GM10248 (cell line): ENCODE results near the gene CHRNA1.

Experiments used
- CTCF ChIA-PET: fragments of 300-600 bp; sonication (Branson Sonifier 250); formaldehyde crosslinking; extraction: SDS; loops from one replicate; lab custom pipeline; 2021; ENCODE audit warnings: antibody characterized with exemption; lab: Yijun Ruan, JAX
- POLR2A ChIA-PET: fragments of 350-650 bp; sonication (Branson Sonifier 250); formaldehyde crosslinking; extraction: SDS; loops from one replicate; lab custom pipeline; 2020; ENCODE audit warnings: antibody characterized with exemption; lab: Yijun Ruan, JAX
- DNase-seq: peaks from one replicate; pipeline ENCODE4 v3.0.0; 2012; ENCODE audit errors: extremely low spot score
- TF ChIP-seq, protein P1 (sequence below): IDR thresholded peaks from 2 replicates; pipeline ENCODE4 v1.5.1; 2012; ENCODE audit warnings: mild to moderate bottlenecking, low read depth; ENCODE audit errors: extremely low read depth, missing control alignments, control extremely low read depth

The CHRNA1 gene

GRCh38 chr2:174730698-174731018 lies 33.6 kb downstream of the CHRNA1 start:
- TF ChIP-seq, protein P1, sequence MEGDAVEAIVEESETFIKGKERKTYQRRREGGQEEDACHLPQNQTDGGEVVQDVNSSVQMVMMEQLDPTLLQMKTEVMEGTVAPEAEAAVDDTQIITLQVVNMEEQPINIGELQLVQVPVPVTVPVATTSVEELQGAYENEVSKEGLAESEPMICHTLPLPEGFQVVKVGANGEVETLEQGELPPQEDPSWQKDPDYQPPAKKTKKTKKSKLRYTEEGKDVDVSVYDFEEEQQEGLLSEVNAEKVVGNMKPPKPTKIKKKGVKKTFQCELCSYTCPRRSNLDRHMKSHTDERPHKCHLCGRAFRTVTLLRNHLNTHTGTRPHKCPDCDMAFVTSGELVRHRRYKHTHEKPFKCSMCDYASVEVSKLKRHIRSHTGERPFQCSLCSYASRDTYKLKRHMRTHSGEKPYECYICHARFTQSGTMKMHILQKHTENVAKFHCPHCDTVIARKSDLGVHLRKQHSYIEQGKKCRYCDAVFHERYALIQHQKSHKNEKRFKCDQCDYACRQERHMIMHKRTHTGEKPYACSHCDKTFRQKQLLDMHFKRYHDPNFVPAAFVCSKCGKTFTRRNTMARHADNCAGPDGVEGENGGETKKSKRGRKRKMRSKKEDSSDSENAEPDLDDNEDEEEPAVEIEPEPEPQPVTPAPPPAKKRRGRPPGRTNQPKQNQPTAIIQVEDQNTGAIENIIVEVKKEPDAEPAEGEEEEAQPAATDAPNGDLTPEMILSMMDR, result no peak
- POLR2A ChIA-PET, result no interaction called here
- DNase-seq, result no peak
- CTCF ChIA-PET, result interaction anchor here (1.1 to 1.5 kb wide), 4 partner anchors 13 to 31 kb away, joined by 3 to 6 read pairs (median 4); no protein-coding TSS in a partner anchor

DNA sequence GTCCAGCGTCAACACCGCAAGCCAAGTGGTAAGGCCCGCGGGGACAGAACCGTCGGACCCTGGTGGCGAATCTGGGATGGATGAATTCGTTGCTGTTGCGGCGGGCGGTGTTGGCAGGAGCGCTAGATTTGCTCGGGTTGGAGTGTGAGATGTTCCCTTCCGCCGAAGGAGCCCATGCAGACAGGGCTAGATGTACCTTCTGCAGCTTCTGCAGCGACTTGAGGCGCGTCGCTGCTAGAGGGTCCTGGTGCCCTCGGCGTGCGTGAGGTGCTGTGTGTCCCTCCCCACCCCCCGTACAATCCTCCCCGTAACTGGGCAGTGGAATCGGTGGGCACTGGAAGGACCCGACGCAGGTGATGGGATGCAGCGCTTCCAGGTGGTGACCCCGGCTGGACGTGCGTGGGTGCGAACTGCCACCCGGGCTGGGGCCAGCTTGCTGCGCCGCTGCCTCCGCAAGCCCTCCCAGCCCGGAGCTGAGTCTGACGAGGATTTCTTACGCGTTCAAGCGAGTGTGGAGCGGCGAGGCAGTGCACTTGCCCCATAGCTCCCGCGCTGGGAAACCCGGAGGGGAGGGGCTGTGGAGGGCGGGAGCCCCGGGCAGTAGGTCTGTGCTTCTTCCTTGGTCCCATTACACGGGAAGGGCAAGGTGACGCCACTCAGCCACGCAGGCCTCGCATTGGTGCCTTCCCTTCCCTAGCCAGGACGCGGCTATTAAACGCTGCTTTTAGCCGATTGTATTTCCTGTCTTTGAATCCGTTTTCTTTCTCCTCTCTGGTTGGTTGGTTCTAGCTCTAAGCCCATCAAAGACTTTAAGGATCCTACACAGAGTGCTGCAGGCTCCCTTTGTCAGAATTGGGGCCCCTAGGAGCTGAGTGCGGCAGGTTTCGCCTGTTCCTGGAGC lies 34.2 kb downstream of the CHRNA1 start:
- TF ChIP-seq, protein P1, result no peak
- ChIA-PET POLR2A (no interaction called here), CTCF (interaction anchor here (1.1 to 1.5 kb wide), 5 partner anchors 12 to 41 kb away, joined by 3 to 6 read pairs (median 4); no protein-coding TSS in a partner anchor)
- no peak for DNase-seq

DNA sequence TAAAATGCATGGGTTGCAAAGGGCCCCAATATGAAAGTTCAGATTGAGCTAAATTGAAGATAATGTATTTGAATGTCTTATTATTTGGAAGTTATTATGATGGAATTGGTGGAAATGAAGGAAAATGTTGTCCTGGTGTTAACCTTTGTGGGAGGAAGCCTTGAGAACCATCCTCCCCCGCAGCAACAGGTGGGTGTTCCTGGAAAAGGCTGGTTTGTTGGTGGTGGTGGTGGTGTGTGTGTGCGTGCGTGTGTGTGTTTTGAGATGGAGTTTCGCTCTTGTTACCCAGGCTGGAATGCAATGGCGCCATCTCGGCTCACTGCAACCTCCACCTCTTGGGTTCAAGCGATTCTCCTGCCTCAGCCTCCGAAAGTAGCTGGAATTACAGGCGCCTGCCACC lies 36.2 kb downstream of the CHRNA1 start:
- TF ChIP-seq, protein P1, result no peak
- CTCF ChIA-PET, result interaction anchor here (0.9 to 1.2 kb wide), 2 partner anchors 9 to 28 kb away, joined by 3 read pairs; no protein-coding TSS in a partner anchor
- no peak for DNase-seq
- POLR2A ChIA-PET, result no interaction called here

DNA sequence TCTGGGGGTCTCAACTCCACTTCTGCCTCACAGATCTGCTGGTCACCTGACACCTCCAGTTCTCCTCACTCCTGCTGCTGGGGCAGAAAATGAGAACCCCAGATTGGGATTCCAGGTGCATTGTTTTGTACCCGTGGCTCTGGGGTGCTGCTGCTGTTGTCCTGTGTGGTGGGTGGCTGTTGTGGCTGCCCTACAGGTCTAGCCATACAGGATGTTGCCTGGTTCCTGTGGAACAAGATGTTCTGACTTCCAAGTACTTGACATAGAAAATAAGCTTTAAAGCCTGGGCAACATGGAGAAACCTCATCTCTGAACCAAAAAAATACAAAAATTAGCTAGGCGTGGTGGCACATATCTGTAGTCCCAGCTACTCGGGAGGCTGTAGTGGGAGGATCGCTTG lies 38.1 kb downstream of the CHRNA1 start:
- TF ChIP-seq, protein P1, result no peak
- DNase-seq, result no peak
- ChIA-PET POLR2A (no interaction called here), CTCF (interaction anchor here (1.0 to 1.5 kb wide), 3 partner anchors 11 to 27 kb away, joined by 3 to 4 read pairs (median 4); no protein-coding TSS in a partner anchor)

DNA sequence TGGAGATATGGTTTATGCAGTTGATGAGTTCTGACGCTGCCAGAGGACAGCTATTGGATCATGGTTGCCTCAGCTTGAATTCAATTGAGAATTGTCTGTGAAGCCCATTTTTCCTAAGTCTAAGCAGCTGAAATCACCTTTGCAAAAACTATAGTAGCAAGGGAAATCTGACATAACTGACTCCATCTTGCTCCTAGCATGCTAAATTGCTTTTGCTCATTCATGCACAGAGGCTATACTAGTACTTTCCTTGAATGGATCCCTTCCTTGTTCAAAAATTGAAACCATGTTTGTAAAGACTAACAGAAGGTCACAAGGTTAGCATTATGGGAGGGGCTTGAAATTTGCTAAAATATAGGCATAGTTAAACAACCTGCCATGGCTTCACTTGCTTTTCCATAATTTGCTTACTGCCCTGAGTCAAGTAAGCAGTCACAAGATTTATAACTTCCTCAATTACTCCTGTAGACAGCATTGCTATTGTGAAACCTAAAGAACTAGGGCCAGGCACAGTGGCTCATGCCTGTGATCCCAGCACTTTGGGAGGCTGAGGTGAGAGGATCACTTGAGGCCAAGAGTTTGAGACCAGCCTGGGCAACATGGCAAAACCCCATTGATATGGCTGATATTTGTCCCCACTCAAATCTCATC lies 41.2 kb downstream of the CHRNA1 start:
- ChIA-PET POLR2A (no interaction called here), CTCF (interaction anchor here (0.7 kb wide), 1 partner anchor 26 kb away, joined by 3 read pairs; no protein-coding TSS in a partner anchor)
- TF ChIP-seq, protein P1, result no peak
- no peak for DNase-seq

- DNase-seq, result no peak
- ChIA-PET POLR2A (no interaction called here), CTCF (interaction anchor here (0.6 to 3.2 kb wide), 5 partner anchors 9 to 30 kb away, joined by 3 to 9 read pairs (median 6); no protein-coding TSS in a partner anchor)
- TF ChIP-seq, protein P1, result no peak
Measured at GRCh38 chr2:174719016-174719415, 45.3 kb downstream of the CHRNA1 start.
